GM18858 (cell line): ENCODE results near the gene UBE2D2.
A peak's percentile ranks its signal among the peaks of the same experiment; 100 is the strongest.

ENCODE experiments used
- ATAC-seq: cut with Tn5 transposase; IDR thresholded peaks from one replicate; pipeline ENCODE4 v1.9.1; 2021; ENCODE audit not compliant: unreplicated experiment

UBE2D2 gene

DNA sequence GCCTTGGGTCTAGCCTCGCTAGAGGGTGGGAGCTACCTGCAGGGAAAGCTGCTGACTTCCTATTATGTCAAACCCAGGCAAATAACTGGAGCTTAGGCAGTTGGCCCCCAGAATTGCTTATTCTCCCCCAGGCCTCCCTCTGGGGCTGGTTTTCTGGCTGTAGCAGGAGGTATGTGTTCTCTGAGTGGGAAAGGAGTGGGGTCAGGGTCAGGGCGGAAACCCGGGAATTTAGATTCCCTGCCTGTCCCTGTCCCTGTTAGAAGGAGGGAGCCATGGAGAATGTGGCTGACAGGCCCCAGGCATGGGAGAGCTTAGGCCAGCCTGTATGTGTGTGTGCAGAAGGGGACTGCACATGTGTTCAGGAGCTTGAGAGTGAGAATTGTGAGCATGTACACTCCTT, 73.4 kb downstream of the UBE2D2 start:
- no peak for ATAC-seq

DNA sequence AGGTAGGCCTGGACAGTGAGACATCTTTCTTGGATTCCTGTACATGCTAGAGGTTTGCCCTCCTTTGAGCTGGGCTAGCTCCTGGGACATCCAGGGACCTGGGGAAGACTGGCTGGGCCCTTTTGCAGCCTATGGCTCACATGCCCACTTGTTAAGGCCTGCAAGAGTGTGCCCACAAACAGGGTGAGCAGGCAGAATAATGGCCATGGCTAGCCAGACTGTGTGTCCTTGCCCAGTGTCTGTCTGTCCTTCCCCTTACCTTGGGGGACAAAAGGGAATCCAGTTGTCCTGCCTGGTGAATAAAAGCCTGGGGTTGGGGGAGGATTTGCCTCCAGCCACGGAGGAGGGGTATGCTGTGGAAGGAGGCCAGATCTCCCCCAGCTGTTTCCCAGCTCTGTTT, 74.1 kb downstream of the UBE2D2 start:
- ATAC-seq: no peak

- ATAC-seq: no peak
Observed at GRCh38 chr5:139635606-139636206, 74.6 kb downstream of the UBE2D2 start.

DNA sequence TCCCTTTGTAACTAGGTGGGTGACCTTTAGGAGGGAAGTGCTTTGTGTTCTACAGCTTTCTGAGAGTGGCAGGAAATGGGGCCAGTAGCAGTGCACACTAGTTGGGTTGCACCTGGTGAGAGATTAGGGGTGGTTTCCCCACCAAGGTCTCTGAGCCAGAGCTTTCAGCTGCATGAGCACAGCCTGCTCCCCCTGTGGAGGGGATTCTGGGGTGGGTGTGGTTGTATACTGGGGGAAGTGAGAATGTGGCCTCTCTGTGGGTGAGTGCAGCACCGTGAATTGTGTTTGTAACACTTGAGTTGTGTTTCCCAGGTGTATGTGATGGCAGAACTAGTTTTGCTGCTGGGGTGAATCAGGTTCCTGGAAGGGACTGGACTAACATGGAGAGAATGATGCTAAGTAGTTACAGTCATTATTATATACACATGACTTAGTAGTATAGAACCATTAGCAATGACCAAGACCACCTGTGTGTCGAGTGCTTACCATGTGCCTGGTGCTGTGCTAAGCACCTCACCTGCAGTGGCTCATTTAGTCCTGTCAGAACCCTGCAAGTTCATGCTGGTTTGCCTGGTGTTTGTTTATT, 75.2 kb downstream of the UBE2D2 start:
- ATAC-seq: peak; percentile 76

DNA sequence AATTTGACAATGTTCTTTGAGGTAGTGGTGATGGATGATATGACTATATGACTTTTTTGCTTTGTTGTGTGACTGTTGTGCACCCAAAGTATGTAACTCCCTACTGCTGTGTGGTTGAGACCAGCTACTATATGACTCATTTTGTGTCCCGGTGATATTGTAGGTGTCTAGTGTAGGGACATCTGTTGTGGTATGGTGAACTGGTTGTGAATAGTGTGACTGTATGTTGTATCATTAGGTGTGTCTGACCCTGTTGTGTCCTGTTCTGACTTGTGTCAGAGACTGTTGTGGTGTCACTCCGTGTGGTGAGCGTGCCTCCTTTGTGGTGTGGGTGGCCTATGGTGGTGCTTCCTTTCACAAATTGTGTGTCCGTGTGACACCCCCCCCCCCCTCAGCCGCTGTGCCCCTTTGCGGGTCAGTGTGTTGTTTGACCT, 75.9 kb downstream of the UBE2D2 start:
- no peak for ATAC-seq

DNA sequence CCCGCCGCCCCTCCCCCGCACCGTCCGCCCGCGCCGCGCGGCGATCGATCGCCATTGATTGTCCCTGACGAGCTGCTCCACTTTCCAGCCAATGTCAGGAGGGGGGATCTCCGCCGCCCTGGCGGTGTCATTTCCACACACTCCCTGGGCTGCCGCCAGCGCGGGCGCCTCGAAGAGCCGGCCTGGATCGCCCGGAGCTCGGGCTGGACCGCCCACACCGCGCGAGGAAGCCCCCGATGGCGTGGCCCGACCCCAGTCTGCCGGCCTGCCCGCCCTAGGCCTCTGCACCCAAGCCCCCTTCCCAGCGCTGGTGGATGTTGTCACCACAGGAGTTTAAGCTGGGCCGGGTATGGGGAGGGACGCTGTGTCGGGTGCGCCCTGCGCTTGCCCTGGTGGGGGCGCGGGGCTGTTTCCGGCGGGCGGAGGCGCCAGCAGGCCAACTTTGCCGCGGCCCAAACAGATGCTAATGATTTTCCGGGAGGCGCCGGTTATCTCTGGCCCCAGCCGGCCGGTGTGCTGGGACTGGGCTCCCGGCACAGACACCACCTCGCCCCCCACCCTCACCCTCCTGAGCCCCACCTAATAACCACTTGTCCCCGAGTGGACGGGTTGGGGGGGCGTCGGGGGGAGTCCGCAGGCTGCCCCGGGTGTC, 76.4 kb downstream of the UBE2D2 start:
- ATAC-seq: no peak

DNA sequence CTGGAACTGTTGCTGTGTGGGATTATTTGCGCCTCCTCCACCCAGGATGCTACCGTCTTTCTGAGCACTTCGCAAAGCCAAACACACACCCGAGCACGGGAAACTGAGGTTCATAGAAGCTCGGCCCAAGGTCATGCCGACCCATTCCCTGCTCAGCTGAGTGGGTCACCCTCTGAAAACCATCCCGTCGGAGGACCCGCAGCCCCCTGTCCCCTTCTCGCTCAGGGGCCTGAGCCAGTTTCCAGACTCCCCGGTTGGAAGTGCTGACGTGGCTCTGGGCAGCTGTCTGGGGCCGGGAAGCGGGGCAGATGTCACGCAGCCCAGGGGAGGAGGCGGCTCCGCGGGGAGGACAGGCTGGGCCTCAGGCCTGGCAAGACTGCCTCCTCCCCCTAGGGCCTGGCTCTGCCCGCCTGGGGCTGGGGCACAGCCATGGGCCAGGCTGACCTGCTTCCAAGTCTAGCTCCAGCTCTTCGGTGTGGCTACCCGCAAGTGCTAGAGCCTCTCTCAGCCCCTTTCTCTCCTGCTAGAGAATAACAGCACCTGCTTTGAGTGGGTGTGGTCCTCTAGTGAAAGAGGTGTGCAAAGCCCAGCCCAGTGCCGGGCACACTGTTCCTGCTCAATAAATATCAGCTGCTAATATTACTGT, 77.1 kb downstream of the UBE2D2 start:
- no peak for ATAC-seq

DNA sequence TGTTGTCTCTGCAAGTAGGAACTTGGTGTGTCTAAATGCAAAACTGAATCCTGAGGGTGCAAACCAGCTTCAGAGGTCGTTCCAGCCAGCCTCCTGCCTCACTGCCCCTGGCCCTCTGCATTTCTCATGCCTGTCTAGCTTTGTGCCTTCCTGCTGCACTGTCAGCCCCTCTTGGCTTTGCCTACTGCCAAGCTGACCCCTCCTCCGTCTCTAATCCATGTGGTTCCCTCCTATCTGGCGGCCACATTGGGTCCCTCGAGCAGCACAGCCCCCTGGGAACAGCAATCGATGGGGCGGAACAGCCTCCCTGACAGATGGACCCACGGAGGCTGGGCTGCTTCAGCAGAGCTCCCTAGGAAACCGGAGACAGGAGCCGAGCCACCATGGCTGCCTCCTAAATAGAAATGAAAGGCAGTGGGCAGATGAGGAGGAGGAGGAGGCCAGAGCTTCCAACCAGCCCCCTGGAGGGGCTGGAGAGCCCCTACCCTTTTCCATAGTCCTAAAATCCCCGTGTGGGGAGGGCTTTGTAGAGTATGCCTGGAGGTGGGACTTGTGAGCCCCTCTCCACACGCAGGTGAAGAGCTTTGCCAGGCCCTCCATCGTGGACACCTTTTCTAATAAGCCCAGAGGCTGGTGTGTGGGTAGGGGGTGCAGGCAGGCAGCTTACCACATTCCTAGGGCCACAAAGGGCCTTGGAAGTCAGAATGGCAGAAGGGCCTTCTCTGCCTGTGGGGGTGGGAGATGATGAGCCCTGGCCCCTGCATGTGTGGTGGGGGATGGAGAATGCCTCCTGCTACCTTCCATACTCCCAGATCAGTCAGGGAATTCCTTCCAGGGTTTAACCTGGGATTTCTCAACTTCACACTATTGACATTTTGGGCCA, 77.8 kb downstream of the UBE2D2 start:
- no peak for ATAC-seq

GRCh38 chr5:139639619-139640380, 78.7 kb downstream of the UBE2D2 start:
- no peak for ATAC-seq

- no peak for ATAC-seq
Observed at GRCh38 chr5:139640421-139641115, 79.4 kb downstream of the UBE2D2 start.

DNA sequence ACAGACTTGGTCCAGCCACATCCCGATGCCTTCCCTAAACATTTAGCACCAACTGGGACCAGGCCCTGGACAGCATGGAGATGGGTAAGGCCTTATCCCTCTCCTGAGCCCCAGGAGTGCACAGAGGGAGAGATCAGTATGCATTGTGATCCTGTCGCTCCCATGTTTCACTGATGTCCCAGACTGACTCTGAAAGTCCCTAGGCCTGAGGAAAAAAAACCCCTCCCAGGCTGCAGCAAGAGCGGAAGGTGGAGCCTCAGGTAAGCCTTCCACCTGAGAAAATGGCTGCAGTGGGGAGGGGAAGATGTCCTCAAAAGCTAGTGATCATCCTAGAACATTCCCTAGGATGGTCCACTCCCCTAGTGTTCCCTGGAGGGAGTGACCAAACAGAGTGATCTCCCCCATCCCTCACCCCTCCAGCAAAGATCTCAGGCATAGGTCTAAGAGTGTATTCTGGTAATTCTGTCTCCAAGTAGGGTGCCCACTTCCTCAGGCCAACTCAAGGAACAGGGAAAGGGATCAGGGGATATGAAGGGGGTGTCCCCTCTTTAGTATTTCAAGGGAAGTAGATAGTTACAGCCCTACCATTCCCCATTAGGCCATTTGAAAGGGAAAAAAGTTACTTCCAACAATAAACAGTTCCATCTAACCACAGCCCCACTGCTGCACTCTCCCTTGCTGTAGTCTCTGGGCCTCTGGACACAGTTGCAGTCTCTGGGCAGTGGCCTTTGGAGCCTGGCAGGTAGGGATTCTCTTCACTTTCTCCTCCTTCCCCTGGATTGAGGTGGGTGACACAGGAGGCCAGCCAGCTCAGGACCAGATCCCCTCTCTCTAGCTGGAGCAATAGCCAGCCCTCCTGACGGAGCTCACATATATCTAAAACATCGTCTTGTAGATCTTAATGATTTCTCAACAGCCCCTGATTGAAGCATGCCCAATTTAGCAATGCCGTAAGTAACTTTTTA, 80.3 kb downstream of the UBE2D2 start:
- no peak for ATAC-seq

DNA sequence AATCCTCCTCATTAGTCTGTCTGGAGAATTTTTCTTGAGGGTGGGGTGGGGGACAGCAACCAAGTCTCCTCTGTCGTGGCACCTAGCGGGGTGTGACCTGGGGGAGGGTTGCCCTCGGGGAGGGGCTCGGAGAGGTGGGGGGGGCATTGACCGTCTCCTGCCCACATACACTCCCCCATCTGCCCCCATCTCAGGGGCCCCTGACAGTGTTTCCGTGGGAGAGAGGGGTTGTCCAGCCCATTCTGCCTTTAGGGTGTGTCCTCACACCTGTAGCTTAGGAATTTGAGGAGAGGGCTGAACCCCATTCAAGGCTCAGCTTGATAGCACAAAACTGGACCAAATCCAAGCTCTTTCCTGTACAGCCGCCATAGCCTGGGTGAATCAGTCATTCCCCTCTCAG, 81.1 kb downstream of the UBE2D2 start:
- ATAC-seq: no peak

DNA sequence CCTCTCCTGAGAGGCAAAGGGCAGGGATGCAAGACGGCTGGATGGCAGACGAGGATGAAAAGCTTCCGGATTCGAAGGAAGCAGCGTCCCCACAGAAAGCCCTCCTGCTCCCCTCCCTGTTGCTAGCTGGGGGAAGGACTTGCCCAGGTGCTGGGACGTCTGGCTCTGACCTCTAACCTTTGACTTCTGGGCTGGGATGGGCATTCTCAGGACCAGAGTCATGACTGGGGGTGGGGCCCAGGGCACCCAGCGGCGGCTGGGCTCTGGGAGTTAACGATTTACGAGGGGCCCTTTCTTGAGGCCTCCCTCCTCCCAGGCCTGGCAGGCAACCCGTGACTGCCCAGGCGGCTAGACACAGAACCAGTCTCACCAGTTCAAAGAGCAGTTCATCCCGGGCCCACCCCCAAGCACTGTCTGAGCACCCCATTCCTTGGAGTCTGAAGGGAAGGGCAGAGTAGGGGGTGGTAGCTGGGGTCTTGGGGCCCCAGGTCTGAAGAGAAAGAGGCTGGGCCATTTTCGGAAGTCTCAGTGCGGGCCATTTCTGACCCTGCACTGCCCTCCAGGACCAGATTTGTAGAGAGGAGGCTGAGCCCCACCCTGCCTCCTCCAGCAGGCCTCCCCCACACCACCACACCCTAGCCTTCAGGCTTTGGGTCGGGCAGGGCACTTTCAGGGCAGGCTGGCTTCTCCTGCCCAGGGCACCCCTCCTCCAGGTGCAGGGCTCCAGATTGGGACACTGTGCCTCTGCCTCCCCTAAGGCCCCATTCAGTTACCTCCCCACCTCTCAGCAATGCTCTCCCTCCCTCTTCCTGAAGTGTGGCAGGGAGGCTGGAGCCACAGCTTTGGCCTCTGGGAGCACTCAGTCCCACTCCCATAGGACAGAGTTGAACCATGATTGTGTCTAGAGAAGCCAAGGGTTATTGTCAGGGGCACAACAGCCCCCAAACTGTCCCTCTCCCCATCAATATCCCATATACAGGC, 82.0 kb downstream of the UBE2D2 start:
- ATAC-seq: no peak

DNA sequence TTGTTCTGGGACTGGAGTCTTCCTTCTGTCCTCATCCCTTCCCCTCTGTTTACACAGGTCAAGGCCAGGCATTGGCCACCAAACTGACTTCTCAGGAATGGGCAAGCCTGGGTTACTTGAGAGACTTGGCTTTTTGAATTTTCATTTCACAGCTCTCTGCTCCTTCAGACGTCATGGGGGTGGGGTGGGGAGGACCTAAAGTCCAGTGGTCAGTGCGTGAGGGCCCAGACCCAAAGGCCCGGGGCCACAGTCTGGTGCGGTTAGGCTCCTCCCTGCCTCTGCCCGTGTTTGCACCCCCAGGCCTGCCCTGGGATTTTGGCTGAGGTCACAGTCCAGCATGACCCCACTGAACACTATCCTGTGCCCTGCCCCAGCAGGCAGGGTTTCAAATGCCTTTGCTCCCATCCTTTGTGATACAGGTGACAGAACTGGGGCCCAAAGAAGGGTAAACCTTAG, 82.9 kb downstream of the UBE2D2 start:
- ATAC-seq: no peak

GRCh38 chr5:139644646-139645429, 83.7 kb downstream of the UBE2D2 start:
- no peak for ATAC-seq

- ATAC-seq: no peak
Observed at GRCh38 chr5:139645430-139645871, 84.3 kb downstream of the UBE2D2 start.

DNA sequence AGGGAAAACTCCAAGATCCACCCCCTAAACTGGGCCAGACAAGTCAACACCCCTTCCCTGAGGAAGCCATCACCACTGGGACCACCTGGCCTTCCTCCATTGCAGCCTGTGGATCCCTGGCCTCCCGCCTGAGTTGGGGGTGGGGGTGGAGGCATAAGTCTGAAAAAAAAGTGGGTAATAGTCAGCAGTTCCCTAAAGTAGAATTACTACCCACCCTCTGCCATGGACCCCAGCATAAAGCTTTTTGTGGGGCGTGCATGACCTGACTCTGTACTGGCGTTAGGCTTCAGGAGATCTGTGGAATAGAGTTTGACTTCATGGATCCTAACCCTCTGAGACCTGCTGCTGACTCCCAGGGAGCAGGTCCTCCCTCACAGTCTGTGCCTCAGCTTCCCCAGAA, 85.0 kb downstream of the UBE2D2 start:
- no peak for ATAC-seq
